ENCODE measurements around the gene G6PC2.

Gene G6PC2

GRCh38 chr2:168948621-168949212, 47.6 kb downstream of the G6PC2 start:
- no peak for DNase-seq (ENCODE audit: low read depth, low spot score)

- DNase-seq (ENCODE audit: low read depth, low spot score) = no peak
Observed at GRCh38 chr2:168949324-168949723, 48.2 kb downstream of the G6PC2 start.

- no peak for DNase-seq (ENCODE audit: low read depth, low spot score)
Observed at GRCh38 chr2:168951871-168952270, 50.8 kb downstream of the G6PC2 start.

- DNase-seq (ENCODE audit: low read depth, low spot score) = no peak
Observed at GRCh38 chr2:168952424-168952823, 51.3 kb downstream of the G6PC2 start.

- DNase-seq (ENCODE audit: low read depth, low spot score) = no peak
Observed at GRCh38 chr2:168954256-168954655, 53.2 kb downstream of the G6PC2 start.

GRCh38 chr2:168955321-168955720, 54.2 kb downstream of the G6PC2 start:
- no peak for DNase-seq (ENCODE audit: low read depth, low spot score)

- no peak for DNase-seq (ENCODE audit: low read depth, low spot score)
Observed at GRCh38 chr2:168956392-168956791, 55.3 kb downstream of the G6PC2 start.

All from smooth muscle cell of the brain vasculature (primary cell).